GM13976 (cell line): Measurements from ENCODE around the gene KDM2B.

Experiments
- DNase-seq: peaks from one replicate; pipeline ENCODE4 v3.0.0; 2012; ENCODE audit warnings: low spot score
- CTCF ChIP-seq: IDR thresholded peaks from 2 replicates; pipeline ENCODE4 v1.5.1; 2012; ENCODE audit warnings: borderline replicate concordance, mild to moderate bottlenecking; ENCODE audit not compliant: insufficient read depth; ENCODE audit errors: extremely low read depth, missing control alignments, control extremely low read depth
- in situ Hi-C: fragments of 300-500 bp; cut with MboI; formaldehyde crosslinking; loops from one replicate; pipeline ENCODE4 v1.12.0; 2022; ENCODE audit warnings: low sequenced_read_pairs, mixed read lengths, inconsistent platforms; ENCODE audit not compliant: unreplicated experiment

Gene KDM2B

GRCh38 chr12:121508533-121508932 lies 72.3 kb downstream of the KDM2B start:
- no peak for DNase-seq
- no peak for TF ChIP-seq CTCF
- in situ Hi-C loops = no loop called here

DNA sequence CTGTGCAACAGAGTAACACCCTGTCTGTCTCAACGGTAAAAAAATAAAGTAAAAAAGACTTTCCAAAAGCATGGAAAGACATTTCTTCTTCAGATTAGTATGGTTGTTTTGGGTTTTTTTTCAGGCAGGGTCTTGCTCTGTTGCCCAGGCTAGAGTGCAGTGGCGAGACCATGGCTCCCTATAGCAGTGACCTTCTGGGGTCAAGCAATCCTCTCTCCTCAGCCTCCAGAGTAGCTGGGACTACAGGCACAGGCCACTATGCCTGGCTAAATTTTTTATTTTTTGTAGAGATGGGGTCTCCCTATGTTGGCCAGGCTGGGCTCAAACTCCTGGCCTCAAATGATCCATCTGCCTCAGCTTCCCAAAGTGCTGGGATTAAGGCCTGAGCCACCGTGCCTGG lies 72.8 kb downstream of the KDM2B start:
- in situ Hi-C loops = no loop called here
- DNase-seq = no peak
- no peak for TF ChIP-seq CTCF

GRCh38 chr12:121507245-121507644 lies 73.6 kb downstream of the KDM2B start:
- in situ Hi-C loops = no loop called here
- DNase-seq = no peak
- TF ChIP-seq CTCF = no peak

DNA sequence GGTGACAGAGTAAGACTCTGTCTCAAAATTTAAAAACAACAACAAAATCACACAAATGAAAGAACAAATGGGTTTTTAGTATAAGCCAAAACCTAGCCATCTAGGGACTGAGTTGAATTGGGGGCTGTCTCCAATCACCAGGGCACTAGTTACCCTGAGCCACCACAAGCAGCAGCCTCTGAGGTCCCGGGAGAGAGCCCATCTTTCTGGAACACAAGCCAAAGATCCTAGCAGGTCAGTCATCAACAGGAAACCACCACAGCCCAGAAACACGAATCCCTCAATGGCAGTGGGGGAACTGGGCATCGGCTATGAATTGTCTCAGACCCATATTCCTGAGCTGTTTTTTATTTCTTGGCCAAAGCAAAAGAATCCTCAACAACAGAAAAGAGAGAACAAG lies 75.3 kb downstream of the KDM2B start:
- TF ChIP-seq CTCF = no peak
- in situ Hi-C loops = no loop called here
- DNase-seq = no peak

DNA sequence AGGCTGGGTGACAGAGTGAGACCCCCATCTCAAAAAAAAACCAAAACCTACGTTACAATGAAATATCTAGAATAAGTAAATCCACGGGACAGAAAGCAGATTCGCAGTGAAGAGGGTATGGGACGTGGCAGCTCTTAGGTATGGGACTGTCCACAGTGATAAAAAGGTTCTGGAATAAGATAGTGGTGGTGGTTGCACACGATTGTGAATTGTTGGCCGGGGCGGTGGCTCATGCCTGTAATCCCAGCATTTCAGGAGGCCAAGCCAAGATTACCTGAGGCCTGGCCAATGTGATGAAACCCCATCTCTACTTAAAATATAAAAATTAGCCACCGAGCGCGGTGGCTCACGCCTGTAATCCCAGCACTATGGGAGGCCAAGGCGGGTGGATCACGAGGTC lies 76.3 kb downstream of the KDM2B start:
- in situ Hi-C loops = no loop called here
- DNase-seq = no peak
- TF ChIP-seq CTCF = no peak

- TF ChIP-seq CTCF = no peak
- DNase-seq = no peak
- in situ Hi-C loops = no loop called here
Observed at GRCh38 chr12:121503395-121503794, 77.4 kb downstream of the KDM2B start.

DNA sequence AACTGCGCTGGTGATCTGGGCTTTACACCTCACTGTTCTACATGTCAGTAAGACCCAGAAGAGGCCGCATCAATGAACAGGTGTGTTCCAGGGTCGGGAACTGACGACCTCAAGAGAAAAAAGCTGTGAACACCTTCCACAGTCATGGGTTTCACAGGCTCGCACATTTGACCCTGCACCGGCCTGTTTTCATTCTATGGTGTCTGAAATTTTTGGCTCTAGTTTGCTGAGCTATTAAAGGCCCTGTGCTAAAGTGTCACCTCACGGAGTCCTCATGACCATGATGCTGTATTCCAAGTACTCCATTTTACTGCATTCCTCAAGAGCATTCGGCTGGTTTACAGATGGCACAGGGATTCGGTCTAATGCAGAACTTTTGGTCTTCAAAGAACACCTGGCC lies 78.9 kb downstream of the KDM2B start:
- no peak for TF ChIP-seq CTCF
- no peak for DNase-seq
- in situ Hi-C loops = no loop called here
